GM19193 (cell line): ENCODE measurements around the gene CDH12.

Experiments
- POLR2A ChIP-seq: IDR thresholded peaks from 4 replicates; pipeline ENCODE4 v1.6.1; 2011; ENCODE audit not compliant: insufficient read depth, insufficient read length; ENCODE audit errors: extremely low read depth

CDH12 gene

DNA sequence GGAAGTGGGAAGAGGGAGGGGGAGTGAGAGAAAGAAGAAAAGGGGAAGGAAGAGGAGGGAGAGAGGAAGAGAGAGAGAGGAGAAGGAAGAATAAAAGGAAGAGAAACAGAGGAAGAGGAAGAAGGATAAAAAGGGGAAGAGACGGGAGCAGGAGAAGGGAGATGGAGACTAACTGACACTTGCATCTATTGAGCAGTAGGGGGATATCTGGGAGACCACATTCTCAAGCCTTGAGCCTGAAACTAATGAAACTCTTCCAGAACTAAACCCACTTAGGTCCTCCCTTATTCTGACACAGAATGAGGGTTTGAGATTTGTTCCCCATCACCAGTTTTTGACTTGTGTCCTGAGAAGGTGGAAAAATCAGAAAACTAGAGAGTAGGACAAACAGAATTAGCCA is 533.3 kb downstream of the CDH12 start:
- TF ChIP-seq POLR2A, result no peak

DNA sequence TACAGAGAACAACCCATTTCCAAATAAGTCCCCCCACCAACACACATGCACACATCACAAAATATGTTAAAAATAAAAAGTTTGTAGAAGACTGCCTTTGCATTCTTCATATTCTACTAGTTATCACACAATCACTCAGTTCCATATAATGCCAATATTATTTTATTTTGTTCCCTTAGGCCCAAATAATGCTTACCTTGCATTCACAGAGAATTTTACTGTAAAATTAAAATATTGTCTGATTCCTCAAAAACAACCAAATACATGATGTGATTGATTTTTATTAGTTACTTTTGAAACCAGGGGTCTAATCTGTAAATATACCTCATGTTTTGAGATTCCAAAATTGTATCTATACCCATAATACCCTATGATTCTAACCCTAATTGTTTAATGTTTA is 536.9 kb downstream of the CDH12 start:
- TF ChIP-seq POLR2A, result no peak

DNA sequence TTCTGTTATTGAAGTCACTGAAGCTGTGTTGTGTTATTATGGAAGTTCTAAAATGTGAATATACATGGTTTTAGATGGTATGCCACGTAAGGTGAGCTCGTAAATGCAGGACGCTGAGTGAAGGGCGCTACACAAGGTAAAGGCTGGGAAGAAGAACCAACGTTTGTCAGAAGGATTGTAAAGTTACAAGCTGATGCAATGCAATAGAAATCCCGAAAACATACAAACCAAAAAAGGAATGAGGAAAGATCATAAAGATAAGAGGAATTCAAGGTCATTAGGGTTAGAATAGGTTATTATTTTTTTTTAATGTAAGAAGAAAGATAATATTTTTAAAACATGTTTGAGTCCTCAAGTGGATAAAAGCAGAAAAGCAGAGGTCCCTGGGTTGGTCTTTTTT is 538.6 kb downstream of the CDH12 start:
- no peak for TF ChIP-seq POLR2A

DNA sequence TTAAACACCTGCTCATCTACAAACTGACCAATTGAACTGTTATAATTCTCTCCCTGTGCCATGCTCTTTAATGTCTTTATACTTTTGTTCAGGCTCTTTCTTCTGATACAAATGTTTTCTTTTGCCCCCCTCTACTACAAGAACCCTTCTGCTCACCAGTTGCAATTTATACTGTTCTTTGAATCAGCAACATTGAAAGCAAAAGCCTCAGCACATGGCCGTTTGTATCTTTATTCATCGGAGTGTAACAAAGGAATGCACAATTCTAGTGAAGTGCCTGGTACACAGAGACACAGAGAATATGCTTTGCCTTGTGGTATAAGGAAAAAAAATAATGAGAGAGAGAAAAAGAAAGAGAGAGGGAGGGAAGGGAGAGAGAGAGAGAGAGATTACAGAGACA is 547.1 kb downstream of the CDH12 start:
- TF ChIP-seq POLR2A, result no peak

DNA sequence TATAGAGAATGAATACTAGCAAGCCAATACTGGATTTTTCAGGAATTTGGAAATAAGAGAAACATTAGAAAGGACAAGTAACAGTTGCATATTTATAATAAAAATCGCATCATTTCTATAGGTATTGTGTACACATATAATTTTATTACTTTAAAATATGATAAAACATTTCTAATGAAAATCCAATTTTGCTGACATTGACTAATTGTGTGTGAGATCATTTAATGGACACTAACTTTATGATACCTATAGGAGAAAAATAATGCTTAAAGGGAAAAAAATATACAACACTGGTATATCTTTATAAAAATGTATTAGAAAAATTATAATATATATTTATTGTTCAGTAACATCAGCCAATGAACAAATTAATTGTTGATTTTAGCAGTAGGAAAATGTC is 557.3 kb downstream of the CDH12 start:
- TF ChIP-seq POLR2A, result no peak

DNA sequence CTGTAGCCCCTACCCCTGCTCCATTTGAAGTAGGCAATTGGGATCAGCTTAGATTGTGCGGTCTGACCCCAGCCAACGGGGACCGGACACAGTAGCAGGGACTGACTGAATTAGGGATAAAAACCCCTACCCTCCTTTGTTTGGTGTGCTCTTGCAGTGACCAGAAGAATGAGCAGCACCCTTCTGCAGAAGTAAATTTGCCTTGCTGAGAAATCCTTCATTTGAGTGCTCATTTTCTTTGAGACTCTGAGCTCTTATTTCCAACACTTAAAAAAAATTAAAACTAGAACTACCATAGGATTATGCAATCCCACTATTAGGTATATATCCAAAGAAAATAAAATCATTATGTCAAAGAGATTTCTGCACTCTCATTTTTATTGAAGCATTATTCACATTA is 560.0 kb downstream of the CDH12 start:
- TF ChIP-seq POLR2A, result no peak

DNA sequence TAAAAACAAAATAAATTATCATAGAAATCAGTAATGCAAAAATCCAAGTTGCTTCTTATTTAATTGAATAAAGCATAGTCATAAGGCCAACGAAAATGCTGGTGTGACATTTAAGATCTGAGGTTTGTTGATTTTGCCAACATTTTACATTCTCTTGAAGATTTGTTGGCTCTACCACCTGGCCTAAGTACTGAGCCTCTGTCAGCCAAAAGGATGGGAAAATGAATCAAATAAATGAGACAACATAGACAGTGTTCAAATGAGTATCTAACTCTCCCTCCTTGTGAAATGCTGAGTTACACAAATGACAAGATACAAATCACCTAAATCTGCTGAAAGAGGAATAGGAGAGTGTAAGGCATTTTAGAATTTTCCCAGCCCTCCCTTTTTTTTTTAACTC is 575.0 kb downstream of the CDH12 start:
- no peak for TF ChIP-seq POLR2A

DNA sequence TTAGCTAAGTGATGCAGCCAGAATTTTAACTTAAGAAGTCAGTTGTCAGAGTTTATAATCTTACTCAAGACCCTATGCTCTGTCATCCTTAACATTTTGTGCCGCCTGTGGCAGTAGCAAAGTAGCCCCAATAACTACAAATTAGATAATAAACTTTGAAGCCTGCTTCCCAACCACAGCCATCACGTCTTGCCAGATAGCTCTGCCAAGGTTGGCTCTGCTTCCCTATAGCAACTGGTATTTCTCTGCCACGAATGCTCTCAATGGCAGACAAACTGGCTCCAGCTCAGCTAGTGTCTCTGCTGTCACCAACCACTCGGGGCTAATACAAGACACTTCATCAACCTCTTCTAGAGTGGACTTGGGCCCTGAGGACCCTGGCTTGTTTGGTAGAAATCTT is 576.1 kb downstream of the CDH12 start:
- no peak for TF ChIP-seq POLR2A

DNA sequence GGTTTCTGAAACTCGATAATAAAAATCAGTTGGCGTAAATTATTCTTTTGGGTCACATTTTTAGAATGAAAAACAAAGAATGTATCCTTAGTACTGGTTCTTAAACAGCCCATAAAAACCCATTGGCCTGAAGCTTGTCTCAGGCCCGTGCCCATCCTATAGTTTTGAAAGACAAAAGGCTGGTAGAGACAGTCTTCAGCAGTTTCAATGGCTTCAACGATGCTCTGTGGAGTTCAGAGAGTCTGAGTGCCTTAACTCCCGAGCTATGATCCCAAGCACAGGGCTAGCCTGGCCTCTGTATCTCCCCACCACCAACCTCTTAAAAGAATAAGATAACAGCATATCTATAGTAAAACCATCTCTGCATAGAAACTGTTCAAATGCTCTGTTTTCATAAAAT is 595.0 kb downstream of the CDH12 start:
- TF ChIP-seq POLR2A, result no peak

DNA sequence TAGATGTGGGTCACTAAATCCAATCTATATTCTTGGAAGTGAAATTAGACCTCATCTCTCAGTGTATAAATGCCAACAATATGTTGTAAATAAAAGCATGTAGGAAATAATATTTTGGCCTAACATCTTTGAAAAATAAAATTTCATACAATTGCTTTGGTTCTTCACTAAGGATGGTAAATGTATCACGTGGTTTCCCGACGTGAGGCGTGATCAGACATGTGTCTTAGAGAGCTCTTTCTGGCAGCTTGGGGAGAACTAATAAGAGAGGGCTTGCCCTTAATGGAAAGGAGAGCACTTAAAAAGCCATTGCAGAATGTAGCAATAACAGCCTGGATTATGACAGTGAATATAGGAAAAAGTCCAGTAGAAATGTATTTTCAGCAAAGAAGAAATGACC is 602.6 kb downstream of the CDH12 start:
- TF ChIP-seq POLR2A, result no peak

DNA sequence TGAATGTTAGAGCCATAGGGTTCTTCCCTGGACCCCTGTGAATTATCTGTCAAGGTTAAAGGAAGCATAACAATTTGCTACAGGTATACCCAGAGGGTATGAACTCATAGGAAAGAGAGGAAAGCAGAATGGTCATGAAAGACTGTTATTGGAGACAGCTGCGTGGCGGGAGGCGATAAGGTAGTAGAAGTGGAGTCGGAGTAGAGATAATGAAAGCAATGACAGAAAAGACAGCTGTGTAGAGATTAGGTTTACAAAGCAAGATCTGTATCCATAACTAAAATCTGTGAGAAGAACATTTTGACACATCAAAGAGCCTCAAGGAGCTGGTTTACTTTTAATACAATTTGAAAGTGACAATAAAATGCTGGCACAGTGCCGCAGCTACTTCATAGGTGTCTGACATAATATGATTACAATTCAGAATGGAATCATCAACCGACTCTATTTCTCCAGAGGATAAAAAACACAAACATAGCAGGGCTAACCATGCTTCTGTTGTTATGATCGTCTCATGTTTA is 603.9 kb downstream of the CDH12 start:
- TF ChIP-seq POLR2A, result no peak

DNA sequence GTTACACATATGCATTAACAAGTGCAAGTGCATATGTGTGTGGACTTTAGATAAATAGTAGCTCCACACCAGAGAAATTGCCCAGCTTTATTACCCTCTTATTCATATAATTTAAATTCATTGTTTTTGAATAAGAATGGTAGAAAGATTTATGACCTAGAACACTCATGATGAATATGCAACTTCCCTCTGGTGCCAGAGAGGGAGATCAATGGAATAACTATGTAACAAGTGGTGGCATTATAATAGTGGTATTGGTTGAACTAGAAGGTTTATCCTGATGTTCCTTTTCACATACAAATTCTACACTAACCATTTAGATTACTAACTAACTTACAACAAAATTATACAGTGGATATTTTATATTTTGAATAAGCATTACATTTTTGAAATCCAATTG is 607.4 kb downstream of the CDH12 start:
- TF ChIP-seq POLR2A, result no peak

DNA sequence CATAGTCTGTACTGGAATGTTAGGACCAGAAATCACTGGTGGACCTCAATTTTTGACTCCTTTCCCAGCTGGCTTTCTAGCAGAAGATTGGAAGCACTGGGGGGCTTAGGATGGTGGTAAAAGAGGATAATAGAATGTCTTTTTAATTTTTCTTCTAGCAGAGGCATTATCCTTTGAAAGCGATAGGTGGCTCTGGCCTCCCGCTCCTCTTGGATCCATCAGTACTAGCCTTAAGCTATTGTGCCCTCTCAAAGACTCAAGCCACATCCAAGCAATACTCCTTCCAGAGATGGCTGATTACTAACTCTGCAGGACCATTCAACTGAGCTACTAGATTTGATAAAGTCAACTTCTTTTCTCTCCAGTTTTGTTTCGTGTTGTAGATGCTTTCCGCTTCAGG is 610.6 kb downstream of the CDH12 start:
- TF ChIP-seq POLR2A, result no peak

DNA sequence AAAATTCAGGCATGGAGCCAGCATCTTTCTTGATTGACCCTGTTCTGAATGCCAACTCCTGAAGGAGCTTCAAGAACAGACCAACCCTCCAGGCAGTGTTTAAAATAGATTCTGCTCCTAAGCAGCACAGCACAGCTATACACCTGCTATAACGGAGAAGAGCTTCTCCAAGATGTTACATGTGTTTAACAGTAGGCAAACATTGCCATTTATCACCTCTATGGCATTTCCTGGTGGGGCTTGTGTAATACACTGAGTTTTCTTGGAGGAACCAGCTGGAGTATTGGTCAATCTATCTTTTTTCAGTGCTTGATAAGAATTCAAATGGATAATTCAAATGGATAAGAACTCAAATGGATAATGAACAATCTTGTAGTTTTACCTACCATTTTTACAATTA is 615.1 kb downstream of the CDH12 start:
- TF ChIP-seq POLR2A, result no peak

DNA sequence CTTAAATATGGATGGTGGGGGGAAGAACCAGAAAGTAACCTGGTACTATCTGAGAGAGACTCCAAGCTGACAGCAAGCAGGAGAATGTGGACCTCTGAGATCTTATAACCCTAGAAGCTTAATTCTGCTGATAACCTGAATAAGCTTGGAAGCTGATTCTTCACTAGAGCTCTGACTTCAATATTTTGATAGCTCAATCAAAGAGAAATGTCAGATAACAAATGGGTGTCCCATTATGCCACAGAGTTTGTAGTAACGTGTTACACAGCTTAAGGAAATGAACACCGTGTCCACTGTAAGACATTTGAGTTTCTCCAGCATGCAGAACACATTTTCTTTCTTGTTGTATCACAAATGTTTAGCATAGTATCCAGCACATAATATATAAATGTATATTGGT is 626.7 kb downstream of the CDH12 start:
- TF ChIP-seq POLR2A, result no peak

DNA sequence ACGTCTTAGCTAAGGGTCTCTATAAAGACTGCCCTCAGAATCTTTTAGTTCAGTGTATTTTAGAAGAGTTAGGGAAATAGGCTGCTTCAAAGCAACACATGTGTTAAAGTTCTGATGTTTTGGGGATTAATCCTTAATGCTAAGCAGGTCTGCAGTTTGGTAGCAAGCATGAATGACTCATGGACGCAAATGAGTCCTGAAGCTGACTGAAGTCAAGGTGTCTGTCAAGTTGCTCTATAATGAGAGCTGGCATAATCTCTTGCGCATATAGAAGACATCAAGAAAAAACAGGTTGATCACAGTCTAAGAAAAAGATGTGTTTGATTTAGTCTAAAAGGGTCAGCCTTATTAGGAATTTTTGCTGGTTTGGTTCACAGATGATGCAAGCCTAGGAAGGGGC is 630.1 kb downstream of the CDH12 start:
- no peak for TF ChIP-seq POLR2A

DNA sequence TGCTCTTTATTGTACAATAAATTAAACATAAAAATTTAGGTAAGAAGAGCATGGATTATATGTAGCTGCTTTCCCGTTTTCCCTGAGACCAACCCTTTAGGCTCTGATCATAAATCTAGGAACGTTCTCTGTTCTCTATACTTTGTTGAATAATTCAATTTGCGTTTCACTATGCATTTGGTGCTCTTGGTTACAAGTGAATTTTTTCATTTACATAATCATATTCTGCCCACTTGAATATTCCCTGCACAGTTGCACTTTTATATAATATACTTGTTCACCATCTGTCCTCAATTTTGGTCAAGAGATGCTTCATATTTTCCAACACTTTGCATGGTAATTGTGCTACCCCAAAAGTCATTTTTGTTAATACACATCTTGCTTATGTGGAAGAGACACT is 741.8 kb downstream of the CDH12 start:
- no peak for TF ChIP-seq POLR2A
